ENCODE results near the gene MYADML2. TPM values are rescaled to one million over a fixed set of nuclear protein-coding genes. Genes with fewer than 3 reads are reported as not detected.

Gene MYADML2
- total and polyA plus RNA-seq, 2 of the 8 experiments (the other 6 are each of a cell fraction or from before 2014, with no cell fraction given), result 0.26 to 0.47 TPM

DNA sequence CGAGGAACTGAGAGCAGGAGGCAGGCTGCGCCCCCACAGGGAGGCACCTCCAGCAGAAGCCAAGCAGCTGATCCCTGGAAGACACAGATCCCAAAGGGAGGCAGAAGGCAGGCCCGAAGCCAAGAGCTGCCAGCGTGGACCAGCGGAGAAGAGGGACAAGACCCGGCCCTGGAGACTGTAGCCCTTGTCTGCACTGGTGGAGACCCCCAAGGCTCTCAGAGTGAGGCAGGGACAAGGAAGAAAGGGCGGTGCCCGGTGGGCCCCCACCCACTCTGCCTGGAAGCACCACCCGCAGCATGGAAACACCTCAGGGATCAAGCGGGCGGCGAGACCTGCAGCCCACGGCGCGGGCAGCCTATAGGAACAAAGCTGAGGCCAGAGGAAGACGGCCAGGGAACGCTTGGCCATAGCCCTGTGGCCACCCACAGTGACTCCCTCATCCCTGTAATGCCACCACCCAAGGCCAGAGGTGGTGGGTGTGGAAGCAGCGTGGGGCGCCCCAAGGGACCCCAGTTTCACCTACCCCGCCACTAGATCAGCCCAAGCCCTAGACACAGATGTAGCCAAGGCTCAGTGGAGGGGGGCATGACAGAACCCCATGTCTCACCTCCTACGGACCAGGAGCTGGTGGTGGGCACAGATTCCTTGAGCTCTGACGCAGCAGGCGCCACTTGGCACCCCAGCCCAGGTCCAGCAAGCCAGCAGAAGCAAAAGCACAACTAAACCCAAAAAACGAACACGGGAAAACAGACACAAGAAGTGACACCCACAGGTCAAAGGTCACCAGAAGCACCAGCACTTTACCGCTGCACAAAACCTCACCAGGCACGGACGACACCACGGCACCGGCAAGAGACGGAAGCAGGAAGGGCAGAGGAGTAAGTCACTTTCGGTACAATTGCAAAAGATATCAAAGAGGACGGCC is 26.2 kb downstream of the MYADML2 start (continued):
- TF ChIP-seq CTBP2 (IDR thresholded peaks at IDR 0.05; ENCODE audit: borderline replicate concordance, insufficient read depth, insufficient read length, low read length), result no peak
- TF ChIP-seq EGR1 (IDR thresholded peaks at IDR 0.05; ENCODE audit: borderline replicate concordance, low read depth, low read length), result no peak
- no peak for TF ChIP-seq EP300 (IDR thresholded peaks at IDR 0.05; ENCODE audit: borderline replicate concordance in 1 of 2, low read depth in 2 of 2, low read length in 2 of 2)
- TF ChIP-seq YY1 (IDR thresholded peaks at IDR 0.05; ENCODE audit: low read depth, low read length), result no peak
- TF ChIP-seq TCF12 (IDR thresholded peaks at IDR 0.05; ENCODE audit: low read depth, low read length), result no peak
